ENCODE data around the gene FBXL15.

GRCh38 chr10:102384606-102385429 lies 35.8 kb upstream of the FBXL15 start:
- no peak for TF ChIP-seq POLR2A (IDR thresholded peaks at IDR 0.05)
- TF ChIP-seq, protein P1, sequence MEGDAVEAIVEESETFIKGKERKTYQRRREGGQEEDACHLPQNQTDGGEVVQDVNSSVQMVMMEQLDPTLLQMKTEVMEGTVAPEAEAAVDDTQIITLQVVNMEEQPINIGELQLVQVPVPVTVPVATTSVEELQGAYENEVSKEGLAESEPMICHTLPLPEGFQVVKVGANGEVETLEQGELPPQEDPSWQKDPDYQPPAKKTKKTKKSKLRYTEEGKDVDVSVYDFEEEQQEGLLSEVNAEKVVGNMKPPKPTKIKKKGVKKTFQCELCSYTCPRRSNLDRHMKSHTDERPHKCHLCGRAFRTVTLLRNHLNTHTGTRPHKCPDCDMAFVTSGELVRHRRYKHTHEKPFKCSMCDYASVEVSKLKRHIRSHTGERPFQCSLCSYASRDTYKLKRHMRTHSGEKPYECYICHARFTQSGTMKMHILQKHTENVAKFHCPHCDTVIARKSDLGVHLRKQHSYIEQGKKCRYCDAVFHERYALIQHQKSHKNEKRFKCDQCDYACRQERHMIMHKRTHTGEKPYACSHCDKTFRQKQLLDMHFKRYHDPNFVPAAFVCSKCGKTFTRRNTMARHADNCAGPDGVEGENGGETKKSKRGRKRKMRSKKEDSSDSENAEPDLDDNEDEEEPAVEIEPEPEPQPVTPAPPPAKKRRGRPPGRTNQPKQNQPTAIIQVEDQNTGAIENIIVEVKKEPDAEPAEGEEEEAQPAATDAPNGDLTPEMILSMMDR (IDR thresholded peaks at IDR 0.05) = no peak

All from heart left ventricle (tissue), 13 donors.